CD4-positive, alpha-beta T cell treated with Interleukin-15 for 1 hour (primary cell): ENCODE data around the gene TRPV3.

Source experiments
- DNase-seq: peaks from one replicate; pipeline ENCODE4 v3.0.0-alpha.2; 2020

TRPV3 gene

GRCh38 chr17:3546521-3546920 is 11.1 kb downstream of the TRPV3 start:
- DNase-seq = no peak

GRCh38 chr17:3545151-3545550 is 12.5 kb downstream of the TRPV3 start:
- DNase-seq = no peak

GRCh38 chr17:3544365-3544764 is 13.2 kb downstream of the TRPV3 start:
- DNase-seq = no peak

- no peak for DNase-seq
These were observed 14.2 kb downstream of the TRPV3 start for GRCh38 chr17:3543453-3543852.

GRCh38 chr17:3542410-3543088 is 15.1 kb downstream of the TRPV3 start:
- DNase-seq = no peak

- no peak for DNase-seq
These were observed 17.6 kb downstream of the TRPV3 start for GRCh38 chr17:3539881-3540540.

- DNase-seq = no peak
These were observed 20.9 kb downstream of the TRPV3 start for GRCh38 chr17:3536716-3537115.

GRCh38 chr17:3535253-3535995 is 22.2 kb downstream of the TRPV3 start:
- DNase-seq = peak; percentile 55

- DNase-seq = no peak
These were observed 22.7 kb downstream of the TRPV3 start for GRCh38 chr17:3534881-3535252.

- DNase-seq = no peak
These were observed 23.9 kb downstream of the TRPV3 start for GRCh38 chr17:3533752-3534151.

- DNase-seq = no peak
These were observed 24.8 kb downstream of the TRPV3 start for GRCh38 chr17:3532859-3533142.

GRCh38 chr17:3532106-3532858 is 25.3 kb downstream of the TRPV3 start:
- DNase-seq = no peak

GRCh38 chr17:3531266-3532101 is 26.1 kb downstream of the TRPV3 start:
- no peak for DNase-seq

GRCh38 chr17:3529817-3530741 is 27.5 kb downstream of the TRPV3 start:
- DNase-seq = no peak

GRCh38 chr17:3528880-3529511 is 28.6 kb downstream of the TRPV3 start:
- DNase-seq = no peak

GRCh38 chr17:3528403-3528851 is 29.2 kb downstream of the TRPV3 start:
- DNase-seq = no peak

- DNase-seq = no peak
These were observed 29.7 kb downstream of the TRPV3 start for GRCh38 chr17:3527896-3528295.

GRCh38 chr17:3527468-3527867 is 30.1 kb downstream of the TRPV3 start:
- DNase-seq = no peak

GRCh38 chr17:3526971-3527370 is 30.6 kb downstream of the TRPV3 start:
- DNase-seq = no peak

GRCh38 chr17:3526491-3526890 is 31.1 kb downstream of the TRPV3 start:
- no peak for DNase-seq

GRCh38 chr17:3524024-3524423 is 33.6 kb downstream of the TRPV3 start:
- no peak for DNase-seq
